Activated T-cell treated with anti-CD3 and anti-CD28 coated beads for 1 hour (primary cell): ENCODE data around the gene MED9.

Source experiments
- DNase-seq: peaks from one replicate; pipeline ENCODE4 v3.0.0-alpha.2; 2020; ENCODE audit warnings: low read depth

Gene MED9

GRCh38 chr17:17505151-17505550 lies 28.4 kb downstream of the MED9 start:
- DNase-seq: no peak

DNA sequence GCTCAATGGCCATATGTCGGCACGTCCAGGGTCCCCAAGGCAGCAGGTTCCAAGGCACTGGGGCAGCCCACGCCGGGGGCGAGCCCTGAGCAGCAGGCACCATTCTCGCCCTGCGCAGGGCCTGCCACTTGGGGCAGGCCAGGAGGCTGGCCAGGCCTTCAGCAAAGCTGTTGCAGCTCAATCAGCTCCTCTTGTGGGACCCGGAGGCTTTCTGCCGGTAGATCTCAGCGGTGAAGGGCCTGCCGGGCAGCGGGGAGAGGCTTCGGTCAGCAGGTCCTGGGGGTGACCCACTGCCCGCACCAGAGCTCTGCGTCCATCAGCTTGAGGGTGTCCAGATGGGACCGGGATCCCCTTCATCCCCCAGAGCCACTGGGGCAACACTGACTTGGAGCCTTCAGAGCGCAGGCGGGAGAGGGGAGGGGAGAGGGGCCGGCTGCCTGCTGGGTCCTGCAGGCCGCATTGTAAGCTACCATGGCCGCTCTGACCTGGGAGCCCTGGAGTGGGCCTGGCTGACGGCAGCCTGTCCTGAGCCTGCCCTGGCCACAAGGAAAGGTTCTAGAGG lies 28.9 kb downstream of the MED9 start:
- no peak for DNase-seq

DNA sequence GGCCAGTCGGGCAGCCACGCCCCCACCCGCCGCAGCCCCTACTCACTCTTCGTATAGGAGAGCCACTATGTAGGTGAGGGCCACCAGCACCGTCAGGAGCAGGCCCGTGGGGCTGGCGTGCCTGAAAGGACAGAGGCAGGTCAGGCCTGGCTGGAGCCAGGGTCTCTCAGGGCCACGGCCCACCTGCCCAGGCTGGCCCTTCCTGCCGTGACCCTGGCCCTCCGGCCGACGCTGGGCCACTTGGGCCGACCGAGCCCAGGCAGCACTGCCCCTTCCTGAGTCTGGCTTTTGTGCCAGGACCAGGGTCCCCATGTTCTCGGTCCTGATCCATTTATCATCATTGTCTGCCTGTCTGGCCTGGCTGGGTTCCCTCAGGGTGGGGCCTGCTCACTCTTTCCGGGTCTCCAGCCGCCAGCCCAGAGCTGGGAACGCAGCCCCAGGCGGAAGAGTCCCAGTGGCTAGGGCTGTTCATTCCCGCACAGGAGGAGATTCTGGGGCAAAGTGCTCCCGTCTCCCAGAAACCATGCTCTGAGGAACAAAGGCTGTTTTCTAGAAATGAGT lies 29.5 kb downstream of the MED9 start:
- DNase-seq: no peak

- DNase-seq: no peak
Observed at GRCh38 chr17:17506893-17507464, 30.2 kb downstream of the MED9 start.

DNA sequence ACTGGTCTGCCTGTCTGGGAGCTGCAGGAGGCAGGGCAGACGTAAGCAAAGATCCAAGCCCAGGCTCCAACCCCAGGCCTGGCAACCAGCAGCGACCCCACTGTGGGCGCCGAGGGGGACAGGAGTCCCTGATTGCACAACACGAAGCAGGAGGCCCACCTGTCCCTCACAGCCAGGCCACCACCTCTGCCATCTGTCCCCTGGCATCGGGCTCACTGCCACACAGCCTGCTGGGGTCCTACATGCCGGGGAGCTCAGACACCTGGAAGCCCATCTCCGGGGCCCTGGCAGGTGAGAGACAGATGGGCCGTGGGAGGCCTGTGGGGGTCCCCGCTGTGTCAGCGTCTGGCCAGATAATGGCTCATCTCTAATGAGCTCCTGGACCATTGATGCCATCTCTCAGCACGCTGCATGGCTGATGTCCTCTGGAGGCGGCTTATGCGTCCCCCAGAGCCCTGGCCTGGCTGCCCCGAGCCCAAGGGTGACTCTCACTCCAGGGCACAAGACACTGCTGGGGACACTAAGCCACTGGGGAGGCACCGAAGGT lies 30.7 kb downstream of the MED9 start:
- no peak for DNase-seq

- no peak for DNase-seq
Observed at GRCh38 chr17:17508019-17508535, 31.3 kb downstream of the MED9 start.

- no peak for DNase-seq
Observed at GRCh38 chr17:17508646-17509591, 32.1 kb downstream of the MED9 start.

- DNase-seq: no peak
Observed at GRCh38 chr17:17509601-17510425, 33.0 kb downstream of the MED9 start.

DNA sequence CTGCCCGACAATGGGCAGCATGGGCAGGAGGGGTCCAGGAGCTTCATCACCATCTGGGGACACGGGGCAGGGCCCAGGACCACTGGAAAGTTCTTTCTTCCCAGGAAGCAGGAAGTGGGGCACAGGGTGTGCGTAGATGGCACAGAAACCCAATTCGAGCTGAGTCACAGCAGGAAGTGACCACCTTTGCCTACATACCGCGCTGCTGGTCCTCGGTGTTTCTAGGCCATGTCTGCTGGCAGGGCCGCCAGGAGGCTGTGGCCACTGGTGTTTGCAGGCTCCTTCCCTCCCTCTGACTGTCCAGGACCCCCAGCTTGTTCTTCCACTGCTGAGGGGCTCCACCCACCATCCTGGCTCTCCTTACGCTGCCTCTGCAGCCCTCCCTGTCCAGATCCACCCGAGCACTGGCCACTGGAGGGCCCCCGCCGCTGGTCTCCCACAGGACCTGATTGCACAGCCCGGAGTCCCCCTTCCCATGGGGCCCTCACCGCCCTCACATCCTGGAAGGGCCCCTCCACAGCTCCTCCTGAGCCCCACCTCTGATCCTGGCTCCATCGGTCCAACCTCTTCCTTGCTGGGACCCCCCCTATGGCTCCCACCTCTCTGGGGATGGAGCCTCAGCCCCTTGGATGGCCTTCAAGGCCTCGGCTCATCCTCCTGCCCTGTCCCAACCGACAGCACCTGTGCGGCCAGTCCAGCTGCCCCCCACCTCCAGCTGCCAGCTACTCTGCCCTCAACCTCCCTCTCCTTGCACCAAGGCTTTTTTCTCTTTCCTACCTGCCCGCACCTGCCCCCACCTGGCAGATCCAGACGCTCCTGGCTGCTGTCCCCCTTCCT lies 33.9 kb downstream of the MED9 start:
- DNase-seq: no peak

GRCh38 chr17:17511293-17511741 lies 34.5 kb downstream of the MED9 start:
- DNase-seq: no peak

- DNase-seq: no peak
Observed at GRCh38 chr17:17511881-17512858, 35.4 kb downstream of the MED9 start.

DNA sequence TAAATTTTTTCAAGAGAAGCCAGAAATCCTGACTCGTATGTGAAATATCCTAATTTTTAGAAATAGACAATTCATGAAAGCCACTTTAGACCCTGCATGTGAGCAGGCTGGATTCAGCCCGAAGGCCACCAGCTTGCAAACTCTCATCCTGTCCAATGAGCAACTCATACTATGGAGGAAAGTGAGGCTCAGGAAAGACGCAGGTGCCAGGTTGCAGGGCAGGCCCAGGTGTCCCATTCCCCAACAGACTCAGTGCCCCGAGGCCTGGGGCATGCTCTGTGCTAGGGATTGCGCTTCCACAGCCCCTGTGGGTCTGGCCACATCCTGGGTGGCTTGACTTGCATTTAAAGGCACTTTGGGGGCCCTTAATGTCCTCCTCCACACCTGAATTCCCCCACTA lies 36.1 kb downstream of the MED9 start:
- no peak for DNase-seq

DNA sequence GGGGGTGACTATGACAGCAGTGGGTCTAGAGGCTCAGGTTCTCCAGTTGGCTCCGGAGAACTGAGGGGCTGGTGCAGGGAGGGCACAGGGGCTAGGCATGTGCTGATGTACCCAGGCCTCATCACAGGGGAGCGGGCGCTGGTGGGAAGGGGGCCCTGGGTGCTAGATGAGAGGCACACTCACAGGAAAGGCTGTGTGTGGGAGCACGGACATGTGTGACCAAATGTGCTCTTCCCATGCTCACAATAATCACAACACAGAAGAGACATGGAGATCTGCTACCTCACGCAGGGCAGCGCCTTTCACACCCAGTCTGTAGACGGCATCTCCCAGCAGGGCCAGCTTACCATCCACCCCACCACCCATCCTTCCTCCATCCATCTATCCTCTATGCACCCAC lies 36.8 kb downstream of the MED9 start:
- no peak for DNase-seq

DNA sequence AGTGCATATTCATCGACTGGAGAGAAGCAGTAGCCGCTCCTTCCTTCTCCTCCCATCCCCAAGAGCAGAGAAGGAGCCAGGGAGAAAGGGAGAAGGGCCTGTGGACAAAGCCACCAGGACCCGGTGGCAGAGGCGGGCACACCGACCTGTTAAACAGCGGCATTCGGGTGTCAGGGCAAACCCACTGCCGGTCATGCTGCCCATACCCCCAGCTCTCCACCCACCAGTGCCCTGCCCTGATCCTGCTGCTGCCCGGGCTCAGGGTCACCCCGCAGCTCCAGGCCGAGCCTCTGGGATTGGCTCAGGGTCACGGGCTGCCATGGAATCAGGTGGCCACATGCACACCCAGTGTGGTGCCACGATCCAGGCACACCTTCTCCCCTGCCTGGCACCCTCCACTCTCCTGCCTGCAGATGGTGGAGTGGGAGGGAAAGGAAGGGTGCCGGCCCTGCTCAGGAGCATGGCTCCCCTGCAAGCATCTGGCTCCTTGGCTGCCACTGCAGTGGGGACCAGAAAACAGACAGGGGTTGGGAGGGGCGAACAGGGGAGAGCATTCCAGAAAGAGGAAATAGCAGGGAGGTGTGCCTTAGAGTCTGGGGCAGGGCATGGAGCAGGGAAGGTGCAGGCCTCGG lies 37.7 kb downstream of the MED9 start:
- DNase-seq: no peak

- no peak for DNase-seq
Observed at GRCh38 chr17:17514993-17515933, 38.5 kb downstream of the MED9 start.

- DNase-seq: no peak
Observed at GRCh38 chr17:17515934-17516930, 39.4 kb downstream of the MED9 start.
